AG04449 (cell line): ENCODE results near the gene DUS1L.

Experiments used
- CTCF ChIA-PET: fragments of 350-600 bp; formaldehyde crosslinking; extraction: SDS; loops from one replicate; lab custom pipeline; 2021; ENCODE audit warnings: antibody characterized with exemption; lab: Yijun Ruan, JAX
- POLR2A ChIA-PET: fragments of 400-600, 350-600 bp; formaldehyde crosslinking; extraction: SDS; loops from one replicate; lab custom pipeline; 2020; ENCODE audit warnings: antibody characterized with exemption, inconsistent platforms; lab: Yijun Ruan, JAX
- DNase-seq: peaks from one replicate; pipeline ENCODE4 v3.0.0-alpha.2; 2010; ENCODE audit warnings: low read depth, low spot score
- H3K4me3 ChIP-seq: 2 replicates; pipeline ENCODE4 v1.5.1; 2011; ENCODE audit warnings: low read depth, mild to moderate bottlenecking, control low read depth, low read length
- CTCF ChIP-seq: IDR thresholded peaks from one replicate; pipeline ENCODE4 v1.5.1; 2011; ENCODE audit warnings: mild to moderate bottlenecking, moderate library complexity, low read length, control low read depth, inconsistent platforms; ENCODE audit not compliant: insufficient read depth; ENCODE audit errors: missing control alignments

Gene DUS1L

GRCh38 chr17:82097919-82098168 is 32.2 kb upstream of the DUS1L start:
- CTCF ChIA-PET, result no interaction called here
- H3K4me3 ChIP-seq, result peak overlapping the region; percentile 70
- POLR2A ChIA-PET, result interaction anchor here (0.7 to 1.8 kb wide), 12 partner anchors 9 to 144 kb away, joined by 3 to 6 read pairs (median 4); partner anchors contain the start of gene DCXR
- no peak for DNase-seq
- TF ChIP-seq CTCF, result no peak

GRCh38 chr17:82097184-82097918 is 31.7 kb upstream of the DUS1L start:
- CTCF ChIA-PET, result no interaction called here
- DNase-seq, result no peak
- peak overlapping the region; percentile 70 for H3K4me3 ChIP-seq
- no peak for TF ChIP-seq CTCF
- POLR2A ChIA-PET, result interaction anchor here (0.7 to 1.8 kb wide), 8 partner anchors 9 to 132 kb away, joined by 3 to 6 read pairs (median 4); partner anchors contain the start of genes DCXR and SLC16A3

GRCh38 chr17:82096709-82097183 is 31.1 kb upstream of the DUS1L start:
- ChIA-PET POLR2A (interaction anchor here (0.7 kb wide), 1 partner anchor 132 kb away, joined by 3 read pairs; the partner anchor contains the start of gene SLC16A3), CTCF (no interaction called here)
- DNase-seq, result no peak
- peak overlapping the region; percentile 70 for H3K4me3 ChIP-seq
- no peak for TF ChIP-seq CTCF

- ChIA-PET CTCF (interaction anchor here (0.9 to 1.2 kb wide), 3 partner anchors 24 to 110 kb away, joined by 3 to 4 read pairs (median 3); no protein-coding TSS in a partner anchor), POLR2A (interaction anchor here (0.7 to 1.3 kb wide), 2 partner anchors 30 to 117 kb away, joined by 3 to 4 read pairs; no protein-coding TSS in a partner anchor)
- H3K4me3 ChIP-seq, result peak overlapping the region; percentile 70
- no peak for TF ChIP-seq CTCF
- DNase-seq, result no peak
Measured at GRCh38 chr17:82095777-82096708, 30.4 kb upstream of the DUS1L start.

- no peak for DNase-seq
- H3K4me3 ChIP-seq, result peak overlapping the region; percentile 6; the same call in 1 of the 2 replicates
- POLR2A ChIA-PET, result interaction anchor here (0.7 to 1.3 kb wide), 2 partner anchors 29 to 116 kb away, joined by 3 to 4 read pairs; no protein-coding TSS in a partner anchor
- no peak for TF ChIP-seq CTCF
- CTCF ChIA-PET, result interaction anchor here (0.9 to 1.2 kb wide), 3 partner anchors 23 to 111 kb away, joined by 3 to 4 read pairs (median 3); no protein-coding TSS in a partner anchor
Measured at GRCh38 chr17:82094931-82095776, 29.6 kb upstream of the DUS1L start.
